ENCODE results near the gene POGK.

GRCh38 chr1:166840309-166841274 lies 1.3 kb downstream of the POGK start:
- TF ChIP-seq POLR2A (IDR thresholded peaks at IDR 0.05): no peak
- no peak for TF ChIP-seq CTCF (IDR thresholded peaks at IDR 0.05)

Measured in gastroesophageal sphincter (tissue), 3 donors.